GM18508 (cell line): Measurements from ENCODE around the gene MTMR6.
"Not testable (repeated sequence)": the region's sequence is repeated elsewhere in the genome, so short reads cannot be mapped to it uniquely, and the experiment has no call there.

ENCODE experiments used
- ATAC-seq: cut with Tn5 transposase; IDR thresholded peaks from one replicate; pipeline ENCODE4 v1.9.1; 2021; ENCODE audit warnings: moderate number of reproducible peaks; ENCODE audit not compliant: insufficient read depth, unreplicated experiment

Gene MTMR6

GRCh38 chr13:25286969-25287961 is at the start of gene MTMR6:
TSS of gene MTMR6 (minus strand) at chr13:25287488. CDS start at chr13:25287247, 241 bp downstream.
- peak; percentile 73 for ATAC-seq

- no peak for ATAC-seq
Measured at GRCh38 chr13:25335856-25336255, 48.6 kb upstream of the MTMR6 start.

GRCh38 chr13:25330541-25330940 is 43.3 kb upstream of the MTMR6 start:
- no peak for ATAC-seq

- ATAC-seq = no peak
Measured at GRCh38 chr13:25329706-25330105, 42.4 kb upstream of the MTMR6 start.

GRCh38 chr13:25324100-25324499 is 36.8 kb upstream of the MTMR6 start:
- no peak for ATAC-seq

GRCh38 chr13:25319771-25320170 is 32.5 kb upstream of the MTMR6 start:
- no peak for ATAC-seq

GRCh38 chr13:25318946-25319345 is 31.7 kb upstream of the MTMR6 start:
- ATAC-seq = not testable (repeated sequence)

- no peak for ATAC-seq
Measured at GRCh38 chr13:25310891-25311290, 23.6 kb upstream of the MTMR6 start.

- ATAC-seq = no peak
Measured at GRCh38 chr13:25306671-25307464, 19.6 kb upstream of the MTMR6 start.

GRCh38 chr13:25302121-25302520 is 14.8 kb upstream of the MTMR6 start:
- ATAC-seq = no peak

GRCh38 chr13:25301347-25302113 is 14.2 kb upstream of the MTMR6 start, which contains the start of gene NUP58:
TSS of gene NUP58 (plus strand) at chr13:25301625. CDS start at chr13:25301774, 149 bp downstream.
- ATAC-seq = peak; percentile 96

- peak; percentile 17 for ATAC-seq
Measured at GRCh38 chr13:25300861-25301346, 13.6 kb upstream of the MTMR6 start.

GRCh38 chr13:25295701-25296100 is 8.4 kb upstream of the MTMR6 start:
- no peak for ATAC-seq

GRCh38 chr13:25295228-25295627 is 7.9 kb upstream of the MTMR6 start:
- no peak for ATAC-seq

GRCh38 chr13:25292301-25292700 is 5.0 kb upstream of the MTMR6 start:
- ATAC-seq = no peak

- ATAC-seq = no peak
Measured at GRCh38 chr13:25291691-25292090, 4.4 kb upstream of the MTMR6 start.

GRCh38 chr13:25288966-25289365 is 1.7 kb upstream of the MTMR6 start:
- ATAC-seq = no peak

GRCh38 chr13:25286308-25286968 is 850 bp downstream of the MTMR6 start:
- ATAC-seq = peak; percentile 25

GRCh38 chr13:25281935-25282332 is 5.4 kb downstream of the MTMR6 start:
- ATAC-seq = peak; percentile 14
